ENCODE data around the gene ANKS4B.
"Not testable (repeated sequence)": the region's sequence is repeated elsewhere in the genome, so short reads cannot be mapped to it uniquely, and the experiment has no call there.

Gene ANKS4B

DNA sequence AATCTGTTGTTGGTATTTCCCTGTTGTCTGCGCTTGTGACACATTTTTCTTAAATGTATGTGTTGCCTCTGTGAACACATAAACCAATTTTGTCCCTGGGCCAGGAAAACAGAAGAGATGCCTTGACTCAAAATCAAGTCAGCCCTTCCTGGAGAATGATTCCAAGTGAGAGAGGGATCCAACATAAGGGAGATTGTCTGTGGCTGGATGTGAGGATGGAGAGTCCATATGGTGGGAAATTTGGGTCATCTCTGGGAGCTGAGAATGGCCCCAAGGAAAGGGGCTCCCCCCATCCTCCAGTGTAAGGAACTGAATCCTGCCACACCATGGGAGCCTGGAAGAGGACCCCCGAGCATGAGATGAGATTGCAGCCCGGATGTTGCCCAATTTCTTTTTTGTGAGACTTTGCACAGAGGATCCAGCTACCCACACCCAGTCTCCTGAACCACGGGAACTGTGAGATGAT is 31.1 kb downstream of the ANKS4B start:
- peak; percentile 32 for DNase-seq

DNA sequence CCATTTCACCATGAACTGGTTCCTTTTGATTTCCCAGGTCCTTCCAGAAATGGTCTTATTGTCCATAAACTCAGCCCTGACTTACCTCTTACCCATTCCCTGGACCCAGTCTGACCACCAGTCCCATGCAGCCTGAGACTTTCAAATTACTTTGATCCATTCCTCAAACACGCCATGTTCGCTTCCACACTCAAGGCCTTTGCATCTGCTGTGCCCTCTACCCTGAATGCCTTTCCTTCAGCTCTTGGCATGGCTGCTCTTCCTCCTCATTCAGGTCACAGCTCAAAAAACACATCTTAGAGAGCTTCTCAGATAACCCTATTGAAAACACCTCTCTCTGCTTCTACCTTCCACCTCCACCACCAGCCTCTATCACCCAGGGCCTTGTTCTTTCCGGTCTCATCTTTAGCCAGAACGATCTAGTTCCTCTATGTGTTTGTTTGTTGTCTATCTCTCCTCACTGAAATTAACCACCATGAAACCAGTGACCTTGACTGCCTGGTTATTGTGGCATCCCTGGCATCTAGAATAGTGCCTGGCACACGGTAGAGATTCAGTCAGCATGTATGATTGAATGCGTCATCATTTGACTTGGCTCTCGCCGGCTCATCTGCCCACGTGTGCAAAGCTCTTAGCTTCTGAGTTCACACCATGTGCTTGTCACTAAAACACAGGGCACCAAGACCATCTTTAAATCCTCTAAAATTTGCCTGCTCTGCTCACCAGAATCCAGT is 31.8 kb downstream of the ANKS4B start:
- DNase-seq = no peak

DNA sequence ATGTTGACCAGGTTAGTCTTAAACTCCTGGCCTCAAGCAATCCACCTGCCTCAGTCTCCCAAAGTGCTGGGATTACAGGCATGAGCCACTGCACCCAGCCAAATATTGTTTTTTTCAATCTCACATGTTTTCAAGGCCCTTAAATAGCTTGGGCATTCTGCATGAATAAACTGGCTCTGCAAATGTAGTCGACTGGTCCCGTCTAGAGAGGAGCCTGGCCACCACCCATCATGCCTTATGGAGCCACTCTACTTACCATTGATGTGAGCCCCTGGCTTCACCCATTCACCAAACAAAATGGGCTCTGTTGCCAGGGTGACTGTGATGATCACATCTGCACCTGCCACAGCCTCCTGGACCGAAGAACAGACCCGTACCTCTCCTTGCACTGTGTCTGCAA is 33.8 kb downstream of the ANKS4B start:
- DNase-seq = no peak

DNA sequence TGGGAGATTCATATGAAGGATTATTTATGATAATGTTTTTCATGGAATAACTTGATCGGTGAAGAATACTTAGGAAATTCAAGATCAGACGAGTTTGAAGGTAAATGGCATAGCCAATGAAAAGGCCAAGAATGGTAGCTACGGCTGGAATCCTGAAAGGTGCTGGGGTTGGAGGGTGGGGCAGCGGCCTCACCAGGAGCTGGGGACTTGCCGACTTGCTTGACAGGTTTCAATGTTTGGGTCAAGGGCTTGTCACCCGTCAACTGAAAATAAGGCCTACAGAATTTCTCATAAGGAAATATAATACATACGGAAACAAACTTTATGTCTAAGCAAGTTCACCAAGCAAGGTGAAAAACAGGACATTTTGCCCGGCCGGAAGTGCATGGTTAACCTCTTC is 34.7 kb downstream of the ANKS4B start:
- DNase-seq = no peak

GRCh38 chr16:21272253-21272652 is 38.8 kb downstream of the ANKS4B start:
- DNase-seq = no peak

- DNase-seq = not testable (repeated sequence)
Observed at GRCh38 chr16:21272763-21273162, 39.3 kb downstream of the ANKS4B start.

DNA sequence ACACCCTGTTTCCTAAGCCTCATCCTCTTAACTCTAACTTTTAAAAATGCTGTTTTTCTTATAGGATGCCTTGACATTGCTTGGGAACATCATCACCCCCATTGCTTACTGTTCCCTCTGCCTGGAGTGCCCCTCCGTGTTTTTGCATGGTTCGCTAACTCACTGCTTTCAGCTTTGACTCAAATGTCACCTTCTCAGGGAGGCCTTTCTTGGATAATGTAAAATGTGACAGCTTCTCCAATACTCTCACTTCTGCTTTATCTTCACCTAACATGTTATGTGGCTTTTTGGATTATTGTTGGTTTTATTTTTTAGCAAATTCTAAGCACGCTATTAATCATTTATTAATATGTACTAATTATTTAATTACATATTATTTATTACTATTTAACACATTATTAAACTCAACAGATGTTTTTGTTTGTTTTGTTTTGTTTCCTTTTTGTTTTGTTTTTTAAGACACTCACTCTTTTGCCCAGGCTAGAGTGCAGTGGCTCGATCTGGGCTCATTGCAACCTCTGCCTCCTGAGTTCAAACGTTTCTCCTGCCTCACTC is 40.8 kb downstream of the ANKS4B start:
- DNase-seq = no peak

DNA sequence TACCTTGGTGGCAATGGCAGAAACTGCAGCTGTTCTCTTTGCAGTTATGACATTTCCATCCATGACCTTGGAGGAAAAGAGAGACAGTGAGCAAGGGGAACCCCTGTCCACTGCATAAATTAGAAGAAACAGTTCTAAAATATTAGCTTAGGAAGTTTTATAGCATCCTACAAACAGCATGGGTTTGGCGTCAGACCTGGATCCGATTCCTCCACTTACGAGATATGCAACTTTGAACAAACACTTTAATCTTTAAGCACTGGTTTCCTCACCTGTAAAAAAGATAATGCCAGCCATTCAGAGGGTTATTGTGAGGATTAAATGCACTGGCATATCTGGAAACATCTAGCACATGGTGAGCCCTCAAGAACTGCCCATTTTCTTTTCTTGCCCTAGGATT is 42.0 kb downstream of the ANKS4B start:
- no peak for DNase-seq

DNA sequence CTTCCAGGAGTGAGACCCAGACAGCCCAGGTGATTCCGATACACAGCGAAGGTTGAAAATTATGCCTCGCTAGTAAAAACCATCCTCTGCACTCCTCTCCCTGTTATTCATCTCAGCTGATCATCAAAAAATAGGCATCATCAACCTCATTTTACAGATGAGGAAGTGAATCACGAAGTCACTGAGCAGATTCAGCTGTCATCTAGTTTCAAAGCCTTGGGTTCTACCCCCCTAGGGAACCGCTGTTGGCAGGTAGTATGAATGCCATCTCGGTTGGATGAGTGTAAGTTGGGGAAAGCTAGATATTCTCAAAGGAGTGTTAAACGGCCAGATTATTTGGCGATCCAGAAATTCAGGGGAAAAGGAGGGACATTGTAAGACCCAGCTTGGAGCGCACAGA is 42.6 kb downstream of the ANKS4B start:
- DNase-seq = no peak

GRCh38 chr16:21277045-21277926 is 43.8 kb downstream of the ANKS4B start:
- DNase-seq = no peak

GRCh38 chr16:21277927-21278706 is 44.6 kb downstream of the ANKS4B start, which contains the start of gene CRYM:
Gene CRYM, minus strand, starts transcription at chr16:21278290. Its CDS starts 39 bp downstream, at chr16:21278251.
- DNase-seq = peak; percentile 89

DNA sequence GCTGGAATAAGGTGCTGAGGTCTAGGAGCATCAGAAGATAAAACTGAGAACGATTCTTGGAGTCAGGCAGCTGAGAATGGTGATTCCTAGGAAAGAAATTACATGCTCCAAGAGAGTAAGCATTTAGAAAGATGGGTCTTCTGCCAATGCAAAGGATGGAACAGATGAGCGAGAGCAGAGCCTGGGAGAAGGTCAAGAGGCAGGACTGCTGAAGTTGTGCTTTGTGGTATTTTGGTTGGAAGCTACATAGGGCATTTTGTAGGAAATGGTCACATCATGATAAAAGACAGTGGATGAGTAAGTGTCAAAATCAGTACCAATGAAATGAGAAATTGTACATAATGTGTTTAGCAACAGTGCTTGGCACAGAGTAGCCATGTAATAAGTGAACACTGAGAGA is 46.0 kb downstream of the ANKS4B start:
- DNase-seq = no peak

DNA sequence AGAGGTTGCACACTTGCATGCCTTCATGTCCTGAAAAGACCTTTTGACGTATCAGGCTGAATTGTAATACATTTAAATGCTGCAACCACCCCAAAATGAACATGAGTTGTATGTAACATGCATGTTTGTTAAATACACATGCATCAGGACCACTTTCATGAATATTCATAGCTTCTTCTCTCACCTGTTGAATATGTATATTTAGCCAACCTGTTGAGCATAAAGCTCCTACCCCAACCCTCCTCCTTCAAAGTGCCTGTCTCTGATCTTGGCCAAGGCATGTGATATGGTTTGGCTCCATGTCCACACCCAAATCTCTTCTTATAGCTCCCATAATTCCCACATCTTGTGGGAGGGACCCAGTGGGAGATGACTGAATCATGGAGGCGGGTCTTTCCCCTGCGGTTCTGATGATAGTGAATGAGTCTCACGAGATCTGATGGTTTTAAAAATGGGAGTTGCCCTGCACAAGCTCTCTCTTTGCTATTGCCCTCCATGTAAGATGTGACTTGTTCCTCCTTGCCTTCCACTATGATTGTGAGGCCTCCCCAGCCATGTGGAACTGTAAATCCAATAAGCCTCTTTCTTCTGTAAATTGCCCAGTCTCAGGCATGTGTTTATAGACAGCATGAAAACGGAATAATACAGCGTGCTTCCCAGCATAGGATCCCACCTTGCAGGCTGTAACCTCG is 48.3 kb downstream of the ANKS4B start:
- no peak for DNase-seq

GRCh38 chr16:21283521-21284289 is 50.2 kb downstream of the ANKS4B start:
- peak; percentile 51 for DNase-seq

GRCh38 chr16:21284414-21284813 is 50.9 kb downstream of the ANKS4B start:
- DNase-seq = no peak

GRCh38 chr16:21285314-21285713 is 51.8 kb downstream of the ANKS4B start:
- DNase-seq = no peak

DNA sequence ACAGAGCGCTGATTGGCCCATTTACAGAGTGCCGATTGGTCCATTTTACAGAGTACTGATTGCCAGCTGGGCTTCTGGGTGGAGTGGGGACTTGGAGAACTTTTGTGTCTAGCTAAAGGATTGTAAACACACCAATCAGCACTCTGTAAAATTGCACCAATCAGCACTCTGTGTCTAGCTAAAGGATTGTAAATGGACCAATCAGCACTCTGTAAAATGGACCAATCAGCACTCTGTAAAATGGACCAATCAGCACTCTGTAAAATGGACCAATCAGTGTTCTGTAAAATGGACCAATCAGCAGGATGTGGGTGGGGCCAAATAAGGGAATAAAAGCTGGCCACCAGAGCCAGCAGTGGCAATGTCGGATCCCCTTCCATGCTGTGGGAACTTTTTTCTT is 56.3 kb downstream of the ANKS4B start:
- DNase-seq = not testable (repeated sequence)

- peak; percentile 99 for DNase-seq
Observed at GRCh38 chr16:21300309-21301167, 67.0 kb downstream of the ANKS4B start.

DNA sequence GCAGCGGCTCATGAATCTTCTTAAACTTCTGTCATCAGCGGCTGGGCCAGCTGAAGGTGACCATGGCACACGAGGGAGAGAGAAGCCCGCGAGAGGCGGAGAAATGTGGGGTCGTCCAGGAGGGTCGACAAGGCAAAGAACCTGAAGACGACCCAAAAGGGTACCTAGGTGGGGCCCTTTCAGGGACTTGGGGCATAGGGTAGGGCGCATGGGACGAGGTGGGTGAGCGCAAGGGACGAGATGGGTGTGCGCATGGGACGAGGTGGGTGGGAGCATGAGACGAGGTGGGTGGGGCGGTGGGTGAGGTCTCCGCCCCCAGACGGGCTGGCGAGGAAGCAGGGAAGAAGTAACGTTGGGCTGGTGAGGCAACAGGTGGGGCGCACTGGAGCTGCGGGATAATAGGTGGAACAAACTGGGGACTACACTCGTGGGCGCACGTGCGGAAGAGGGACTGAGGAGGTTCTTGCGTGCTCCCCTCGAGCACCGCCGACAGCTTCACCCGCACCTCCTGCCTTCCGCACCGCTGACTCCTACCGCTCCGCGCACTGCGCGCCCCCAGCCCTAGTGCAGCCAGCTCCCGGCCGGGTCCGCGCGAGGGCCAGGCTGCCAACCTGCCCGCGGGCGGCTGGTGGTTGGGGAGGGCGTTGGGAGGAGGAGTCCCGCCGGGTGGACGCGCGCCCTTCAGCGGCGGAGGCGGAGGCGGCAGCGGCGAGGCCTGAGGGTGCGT is 67.8 kb downstream of the ANKS4B start:
- DNase-seq = peak; percentile 93

DNA sequence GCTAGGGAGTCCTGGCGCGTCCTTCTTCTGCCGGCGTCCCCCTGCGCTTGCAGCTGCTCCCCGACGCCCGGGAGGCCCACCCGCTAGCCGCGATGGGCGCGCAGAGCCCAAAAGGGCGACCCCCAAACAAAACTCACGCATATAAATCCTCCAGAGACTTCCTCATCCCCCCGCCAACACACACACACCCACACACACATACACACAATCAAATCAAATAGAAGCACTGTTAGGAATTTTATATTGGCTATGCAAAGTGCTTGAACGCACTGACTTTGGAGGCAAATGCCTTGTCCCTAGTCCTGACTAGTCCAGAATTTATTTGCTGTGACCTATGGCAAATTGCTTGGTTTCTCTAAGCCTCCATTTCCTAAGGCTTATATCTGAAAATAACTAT is 68.4 kb downstream of the ANKS4B start:
- peak; percentile 54 for DNase-seq
